ENCODE data around the gene FBH1.

DNA sequence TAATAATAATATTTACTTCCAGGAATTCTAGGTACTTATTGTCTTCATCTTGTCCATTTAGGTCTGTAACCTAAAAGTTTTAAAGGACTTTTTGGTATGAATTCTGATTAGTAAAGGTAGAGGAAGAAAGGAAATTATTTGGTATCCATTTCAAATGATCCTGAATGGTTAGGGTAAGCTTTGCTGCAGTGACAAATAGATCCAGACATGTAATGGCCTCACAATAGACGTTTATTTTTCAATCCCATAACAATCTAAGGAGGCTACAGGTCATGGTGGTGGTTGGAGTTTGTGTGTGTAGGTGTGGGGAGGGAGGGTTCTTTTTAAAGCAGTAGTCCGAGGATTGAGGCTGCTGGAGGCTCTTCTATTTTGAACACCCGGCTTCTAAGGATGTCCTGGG lies 5.3 kb downstream of the FBH1 start:
- TF ChIP-seq, protein P1, sequence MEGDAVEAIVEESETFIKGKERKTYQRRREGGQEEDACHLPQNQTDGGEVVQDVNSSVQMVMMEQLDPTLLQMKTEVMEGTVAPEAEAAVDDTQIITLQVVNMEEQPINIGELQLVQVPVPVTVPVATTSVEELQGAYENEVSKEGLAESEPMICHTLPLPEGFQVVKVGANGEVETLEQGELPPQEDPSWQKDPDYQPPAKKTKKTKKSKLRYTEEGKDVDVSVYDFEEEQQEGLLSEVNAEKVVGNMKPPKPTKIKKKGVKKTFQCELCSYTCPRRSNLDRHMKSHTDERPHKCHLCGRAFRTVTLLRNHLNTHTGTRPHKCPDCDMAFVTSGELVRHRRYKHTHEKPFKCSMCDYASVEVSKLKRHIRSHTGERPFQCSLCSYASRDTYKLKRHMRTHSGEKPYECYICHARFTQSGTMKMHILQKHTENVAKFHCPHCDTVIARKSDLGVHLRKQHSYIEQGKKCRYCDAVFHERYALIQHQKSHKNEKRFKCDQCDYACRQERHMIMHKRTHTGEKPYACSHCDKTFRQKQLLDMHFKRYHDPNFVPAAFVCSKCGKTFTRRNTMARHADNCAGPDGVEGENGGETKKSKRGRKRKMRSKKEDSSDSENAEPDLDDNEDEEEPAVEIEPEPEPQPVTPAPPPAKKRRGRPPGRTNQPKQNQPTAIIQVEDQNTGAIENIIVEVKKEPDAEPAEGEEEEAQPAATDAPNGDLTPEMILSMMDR (IDR thresholded peaks at IDR 0.05; ENCODE audit: borderline replicate concordance, extremely low read depth, low read length, poor library complexity, severe bottlenecking): no peak
- no peak for TF ChIP-seq EZH2 (IDR thresholded peaks at IDR 0.05; ENCODE audit: borderline replicate concordance, low read depth, low read length, severe bottlenecking)

Data from DND-41 (cell line).